IPS-15b (cell line): Measurements from ENCODE around the gene MTREX.

Source experiments
- H3K27me3 ChIP-seq: one replicate; pipeline ENCODE4 v1.6.1; 2013; ENCODE audit warnings: low read length; ENCODE audit not compliant: control insufficient read depth, insufficient read depth
- H3K36me3 ChIP-seq: one replicate; pipeline ENCODE4 v1.6.1; 2013; ENCODE audit warnings: low read length; ENCODE audit not compliant: control insufficient read depth, insufficient read depth
- H3K4me1 ChIP-seq: one replicate; pipeline ENCODE4 v1.6.1; 2013; ENCODE audit warnings: mild to moderate bottlenecking, low read length; ENCODE audit not compliant: control insufficient read depth, insufficient read depth
- H3K4me3 ChIP-seq: one replicate; pipeline ENCODE4 v1.5.1; 2013; ENCODE audit warnings: low read depth, low read length
- H3K9ac ChIP-seq: one replicate; pipeline ENCODE4 v1.6.1; 2013; ENCODE audit warnings: low read depth, mild to moderate bottlenecking, low read length
- H3K9me3 ChIP-seq: one replicate; pipeline ENCODE4 v1.6.1; 2013; ENCODE audit warnings: mild to moderate bottlenecking, low read length; ENCODE audit not compliant: control insufficient read depth, insufficient read depth

MTREX gene

GRCh38 chr5:55356896-55357295 is 49.1 kb downstream of the MTREX start:
- no peak overlapping the region for H3K9ac ChIP-seq
- no peaks in the 10 kb centered on the region for H3K27me3 ChIP-seq
- no peak overlapping the region for H3K4me3 ChIP-seq
- peaks cover 23% of the 10 kb centered on the region for H3K36me3 ChIP-seq
- no peaks in the 10 kb centered on the region for H3K4me1 ChIP-seq
- H3K9me3 ChIP-seq, result no peaks in the 10 kb centered on the region

GRCh38 chr5:55360190-55360589 is 52.4 kb downstream of the MTREX start:
- no peak overlapping the region for H3K9ac ChIP-seq
- H3K4me3 ChIP-seq, result no peak overlapping the region
- H3K27me3 ChIP-seq, result no peaks in the 10 kb centered on the region
- H3K4me1 ChIP-seq, result no peaks in the 10 kb centered on the region
- H3K9me3 ChIP-seq, result no peaks in the 10 kb centered on the region
- peaks cover 10% of the 10 kb centered on the region for H3K36me3 ChIP-seq

- no peaks in the 10 kb centered on the region for H3K27me3 ChIP-seq
- no peak overlapping the region for H3K4me3 ChIP-seq
- no peak overlapping the region for H3K9ac ChIP-seq
- H3K4me1 ChIP-seq, result no peaks in the 10 kb centered on the region
- H3K36me3 ChIP-seq, result no peaks in the 10 kb centered on the region
- no peaks in the 10 kb centered on the region for H3K9me3 ChIP-seq
Measured at GRCh38 chr5:55363856-55364255, 56.1 kb downstream of the MTREX start.

- Histone ChIP-seq H3K27me3 (no peaks in the 10 kb centered on the region), H3K4me1 (no peaks in the 10 kb centered on the region), H3K36me3 (no peaks in the 10 kb centered on the region), H3K4me3 (no peak overlapping the region), H3K9me3 (no peaks in the 10 kb centered on the region), H3K9ac (no peak overlapping the region)
Measured at GRCh38 chr5:55364537-55365055, 56.8 kb downstream of the MTREX start.

- no peaks in the 10 kb centered on the region for H3K27me3 ChIP-seq
- H3K4me3 ChIP-seq, result no peak overlapping the region
- no peaks in the 10 kb centered on the region for H3K9me3 ChIP-seq
- H3K36me3 ChIP-seq, result peaks cover 2% of the 10 kb centered on the region
- no peak overlapping the region for H3K9ac ChIP-seq
- no peaks in the 10 kb centered on the region for H3K4me1 ChIP-seq
Measured at GRCh38 chr5:55370291-55370925, 62.6 kb downstream of the MTREX start.

GRCh38 chr5:55371145-55371544 is 63.4 kb downstream of the MTREX start:
- Histone ChIP-seq H3K9me3 (no peaks in the 10 kb centered on the region), H3K4me3 (no peak overlapping the region), H3K9ac (no peak overlapping the region)

GRCh38 chr5:55372130-55372925 is 64.5 kb downstream of the MTREX start:
- H3K4me3 ChIP-seq, result no peak overlapping the region
- no peaks in the 10 kb centered on the region for H3K4me1 ChIP-seq
- H3K27me3 ChIP-seq, result no peaks in the 10 kb centered on the region
- no peak overlapping the region for H3K9ac ChIP-seq
- H3K36me3 ChIP-seq, result peaks cover 2% of the 10 kb centered on the region
- no peaks in the 10 kb centered on the region for H3K9me3 ChIP-seq

More at GRCh38 chr5:55371145-55371544, 63.4 kb downstream of the MTREX start:
- no peaks in the 10 kb centered on the region for H3K27me3 ChIP-seq
- peaks cover 2% of the 10 kb centered on the region for H3K36me3 ChIP-seq
- H3K4me1 ChIP-seq, result no peaks in the 10 kb centered on the region

- H3K9ac ChIP-seq, result no peak overlapping the region
- H3K4me1 ChIP-seq, result no peaks in the 10 kb centered on the region
- H3K9me3 ChIP-seq, result no peaks in the 10 kb centered on the region
- peaks cover 7% of the 10 kb centered on the region for H3K36me3 ChIP-seq
- H3K27me3 ChIP-seq, result no peaks in the 10 kb centered on the region
- no peak overlapping the region for H3K4me3 ChIP-seq
Measured at GRCh38 chr5:55377810-55378209, 70.0 kb downstream of the MTREX start.

GRCh38 chr5:55383254-55383653 is 75.5 kb downstream of the MTREX start:
- H3K4me3 ChIP-seq, result no peak overlapping the region
- H3K36me3 ChIP-seq, result peaks cover 5% of the 10 kb centered on the region
- H3K9ac ChIP-seq, result no peak overlapping the region
- no peaks in the 10 kb centered on the region for H3K9me3 ChIP-seq
- no peaks in the 10 kb centered on the region for H3K4me1 ChIP-seq
- H3K27me3 ChIP-seq, result no peaks in the 10 kb centered on the region

- peaks cover under 1% of the 10 kb centered on the region for H3K4me1 ChIP-seq
- H3K36me3 ChIP-seq, result peaks cover 5% of the 10 kb centered on the region
- no peaks in the 10 kb centered on the region for H3K9me3 ChIP-seq
- no peaks in the 10 kb centered on the region for H3K27me3 ChIP-seq
- H3K9ac ChIP-seq, result no peak overlapping the region
- no peak overlapping the region for H3K4me3 ChIP-seq
Measured at GRCh38 chr5:55384072-55384471, 76.3 kb downstream of the MTREX start.

GRCh38 chr5:55385227-55385626 is 77.4 kb downstream of the MTREX start:
- Histone ChIP-seq H3K9ac (no peak overlapping the region), H3K4me3 (no peak overlapping the region), H3K36me3 (peaks cover under 1% of the 10 kb centered on the region), H3K4me1 (peaks cover 3% of the 10 kb centered on the region), H3K27me3 (no peaks in the 10 kb centered on the region), H3K9me3 (no peaks in the 10 kb centered on the region)

GRCh38 chr5:55385846-55386245 is 78.1 kb downstream of the MTREX start:
- Histone ChIP-seq H3K4me3 (no peak overlapping the region), H3K9me3 (no peaks in the 10 kb centered on the region), H3K27me3 (no peaks in the 10 kb centered on the region), H3K9ac (no peak overlapping the region), H3K36me3 (peaks cover 2% of the 10 kb centered on the region), H3K4me1 (peaks cover 3% of the 10 kb centered on the region)
